ENCODE measurements around the gene TMC2. TPM values are rescaled to one million over a fixed set of nuclear protein-coding genes. Genes with fewer than 3 reads are reported as not detected.

TMC2 gene
- total and polyA plus RNA-seq, 2 of the 8 experiments (the other 6 are each of a cell fraction or from before 2014, with no cell fraction given): not detected

GRCh38 chr20:2651772-2652723 is 115.7 kb downstream of the TMC2 start, which contains the start of gene NOP56 (continued):
- no peak for TF ChIP-seq RXRA (IDR thresholded peaks at IDR 0.05; ENCODE audit: insufficient read depth, low read depth, low read length)
- TF ChIP-seq BACH1 (IDR thresholded peaks at IDR 0.05; ENCODE audit: low read length): no peak
- no peak for TF ChIP-seq RAD21 (IDR thresholded peaks at IDR 0.05 in 1 of 2, conservative IDR thresholded peaks at IDR 0.05 in 1 of 2; ENCODE audit: low read depth in 2 of 2, low read length in 2 of 2)
- no peak for TF ChIP-seq RNF2 (IDR thresholded peaks at IDR 0.05; ENCODE audit: borderline replicate concordance, low read depth, low read length, missing control alignments, poor library complexity, severe bottlenecking)
- TF ChIP-seq MAFK (IDR thresholded peaks at IDR 0.05; ENCODE audit: low read depth, low read length): no peak
- TF ChIP-seq SP2 (IDR thresholded peaks at IDR 0.05; ENCODE audit: low read length): no peak
- no peak for TF ChIP-seq ATF2 (IDR thresholded peaks at IDR 0.05; ENCODE audit: low read length)
- TF ChIP-seq KDM5A (IDR thresholded peaks at IDR 0.05; ENCODE audit: low read length): no peak
- no peak; the same call in 1 of the 2 replicates for TF ChIP-seq E2F6 (IDR thresholded peaks at IDR 0.05)
- TF ChIP-seq TCF12 (IDR thresholded peaks at IDR 0.05; ENCODE audit: low read depth, low read length): no peak
- peak; percentile 61 for TF ChIP-seq KDM4A (IDR thresholded peaks at IDR 0.05; ENCODE audit: low read depth, low read length, severe bottlenecking)
- no peak for TF ChIP-seq HDAC6 (IDR thresholded peaks at IDR 0.05; ENCODE audit: low read depth, low read length)
- no peak for TF ChIP-seq GTF2F1 (IDR thresholded peaks at IDR 0.05; ENCODE audit: borderline replicate concordance, low read depth, low read length)
- peak; percentile 73; the same call in 1 of the 2 replicates for TF ChIP-seq RBBP5 (IDR thresholded peaks at IDR 0.05; ENCODE audit: borderline replicate concordance, low read depth, low read length)
- peak; percentile 99 for TF ChIP-seq TAF7 (optimal IDR thresholded peaks at IDR 0.05; ENCODE audit: borderline replicate concordance, low read depth, low read length)
- TF ChIP-seq JUN (IDR thresholded peaks at IDR 0.05; ENCODE audit: low read depth, low read length): no peak
- no peak for TF ChIP-seq GABPA (IDR thresholded peaks at IDR 0.05; ENCODE audit: borderline replicate concordance, insufficient read depth, low read length)
- TF ChIP-seq RFX5 (IDR thresholded peaks at IDR 0.05; ENCODE audit: borderline replicate concordance, low read depth, low read length): no peak
- TF ChIP-seq SRF (IDR thresholded peaks at IDR 0.05; ENCODE audit: low read depth, low read length): no peak; the same call in 1 of the 2 replicates

Measured in H1 (cell line).